OCI-LY1 (cell line): ENCODE results near the gene CACNG5.

Source experiments
- H2AFZ ChIP-seq: fragments of 200-600 bp; sonication (generic), shearing (Covaris generic); 2 replicates; pipeline ENCODE4 v1.6.0; 2014; ENCODE audit warnings: antibody characterized with exemption, mild to moderate bottlenecking, low read length
- H3F3A ChIP-seq: fragments of 200-600 bp; sonication (generic), shearing (Covaris generic); 2 replicates; pipeline ENCODE4 v1.6.0; 2014; ENCODE audit warnings: mild to moderate bottlenecking, antibody characterized with exemption, low read length, moderate library complexity; ENCODE audit not compliant: insufficient read depth
- H3K27ac ChIP-seq: fragments of 200-600 bp; sonication (generic); 2 replicates; pipeline ENCODE4 v1.5.1; 2014; ENCODE audit warnings: low read length, mixed run types, mild to moderate bottlenecking, low read depth; ENCODE audit not compliant: poor library complexity, severe bottlenecking
- H3K27me3 ChIP-seq: fragments of 200-600 bp; sonication (generic); 2 replicates; pipeline ENCODE4 v1.6.0; 2014; ENCODE audit warnings: antibody characterized with exemption, mild to moderate bottlenecking, low read length, moderate library complexity; ENCODE audit not compliant: insufficient read depth
- H3K36me3 ChIP-seq: fragments of 200-600 bp; sonication (generic); 2 replicates; pipeline ENCODE4 v1.6.1; 2014; ENCODE audit warnings: mild to moderate bottlenecking, antibody characterized with exemption, low read length, moderate library complexity, mixed read lengths; ENCODE audit not compliant: insufficient read depth
- H3K4me1 ChIP-seq: fragments of 200-600 bp; sonication (generic); 2 replicates; pipeline ENCODE4 v1.5.1; 2014; ENCODE audit warnings: mild to moderate bottlenecking, low read length, moderate library complexity; ENCODE audit not compliant: insufficient read depth, severe bottlenecking
- H3K4me2 ChIP-seq: fragments of 200-600 bp; sonication (generic), shearing (Covaris generic); 2 replicates; pipeline ENCODE4 v1.6.1; 2014; ENCODE audit warnings: low read length
- H3K4me3 ChIP-seq: fragments of 200-600 bp; sonication (generic); 2 replicates; pipeline ENCODE4 v1.5.1; 2014; ENCODE audit warnings: low read length, low read depth, mild to moderate bottlenecking, mixed read lengths; ENCODE audit not compliant: poor library complexity, severe bottlenecking
- H3K79me2 ChIP-seq: fragments of 200-600 bp; shearing (Covaris generic); 2 replicates; pipeline ENCODE4 v1.6.1; 2016; ENCODE audit warnings: mixed run types, low read length, mixed read lengths; ENCODE audit not compliant: insufficient read depth
- H3K9ac ChIP-seq: fragments of 200-600 bp; sonication (generic), shearing (Covaris generic); 2 replicates; pipeline ENCODE4 v1.6.1; 2014; ENCODE audit warnings: mild to moderate bottlenecking, low read length, mixed read lengths
- H3K9me2 ChIP-seq: fragments of 200-600 bp; sonication (generic), shearing (Covaris generic); 2 replicates; pipeline ENCODE4 v1.6.1; 2014; ENCODE audit warnings: low read depth, mild to moderate bottlenecking, low read length, mixed read lengths
- H3K9me3 ChIP-seq: fragments of 200-600 bp; shearing (Covaris generic); 2 replicates; pipeline ENCODE4 v1.6.1; 2014; ENCODE audit warnings: low read length, mixed read lengths
- H4K20me1 ChIP-seq: fragments of 200-600 bp; sonication (generic), shearing (Covaris generic); 2 replicates; pipeline ENCODE4 v1.6.0; 2016; ENCODE audit warnings: mild to moderate bottlenecking, low read length; ENCODE audit not compliant: insufficient read depth
- EZH2 ChIP-seq: fragments of 200-600 bp; sonication (generic), shearing (Covaris generic); IDR thresholded peaks from 2 replicates; pipeline ENCODE4 v1.8.0; 2017; ENCODE audit warnings: borderline replicate concordance, mixed run types, mild to moderate bottlenecking, antibody characterized with exemption, low read length, moderate library complexity, mixed read lengths
- TF ChIP-seq, protein P1 (sequence below): fragments of 200-600 bp; sonication (generic), shearing (Covaris generic); IDR thresholded peaks from 2 replicates; pipeline ENCODE4 v1.5.1; 2017; ENCODE audit warnings: mild to moderate bottlenecking, antibody characterized with exemption, low read length, moderate library complexity, mixed read lengths

Gene CACNG5

GRCh38 chr17:66811683-66812054 is 23.2 kb upstream of the CACNG5 start:
- H3K9me2 ChIP-seq: no peaks in the 10 kb centered on the region
- H3K27me3 ChIP-seq: no peaks in the 10 kb centered on the region
- no peak overlapping the region for H3K4me3 ChIP-seq
- H3K27ac ChIP-seq: no peak overlapping the region
- H3K9me3 ChIP-seq: no peaks in the 10 kb centered on the region
- H3F3A ChIP-seq: no peaks in the 10 kb centered on the region
- H2AFZ ChIP-seq: no peak overlapping the region
- H3K4me2 ChIP-seq: no peak overlapping the region
- H3K79me2 ChIP-seq: no peaks in the 10 kb centered on the region
- H3K4me1 ChIP-seq: peaks cover 38% of the 10 kb centered on the region
- H3K36me3 ChIP-seq: no peaks in the 10 kb centered on the region
- H3K9ac ChIP-seq: no peak overlapping the region
- TF ChIP-seq EZH2: no peak
- TF ChIP-seq, protein P1, sequence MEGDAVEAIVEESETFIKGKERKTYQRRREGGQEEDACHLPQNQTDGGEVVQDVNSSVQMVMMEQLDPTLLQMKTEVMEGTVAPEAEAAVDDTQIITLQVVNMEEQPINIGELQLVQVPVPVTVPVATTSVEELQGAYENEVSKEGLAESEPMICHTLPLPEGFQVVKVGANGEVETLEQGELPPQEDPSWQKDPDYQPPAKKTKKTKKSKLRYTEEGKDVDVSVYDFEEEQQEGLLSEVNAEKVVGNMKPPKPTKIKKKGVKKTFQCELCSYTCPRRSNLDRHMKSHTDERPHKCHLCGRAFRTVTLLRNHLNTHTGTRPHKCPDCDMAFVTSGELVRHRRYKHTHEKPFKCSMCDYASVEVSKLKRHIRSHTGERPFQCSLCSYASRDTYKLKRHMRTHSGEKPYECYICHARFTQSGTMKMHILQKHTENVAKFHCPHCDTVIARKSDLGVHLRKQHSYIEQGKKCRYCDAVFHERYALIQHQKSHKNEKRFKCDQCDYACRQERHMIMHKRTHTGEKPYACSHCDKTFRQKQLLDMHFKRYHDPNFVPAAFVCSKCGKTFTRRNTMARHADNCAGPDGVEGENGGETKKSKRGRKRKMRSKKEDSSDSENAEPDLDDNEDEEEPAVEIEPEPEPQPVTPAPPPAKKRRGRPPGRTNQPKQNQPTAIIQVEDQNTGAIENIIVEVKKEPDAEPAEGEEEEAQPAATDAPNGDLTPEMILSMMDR: no peak
- no peaks in the 10 kb centered on the region for H4K20me1 ChIP-seq

GRCh38 chr17:66812571-66812970 is 22.3 kb upstream of the CACNG5 start:
- TF ChIP-seq EZH2: no peak
- TF ChIP-seq, protein P1: no peak
- 0 out of 2 replicates have a peak, but pooled peaks cover 3% of the 10 kb centered on the region for H3K9me3 ChIP-seq

GRCh38 chr17:66813296-66813695 is 21.6 kb upstream of the CACNG5 start:
- no peaks in the 10 kb centered on the region for H3F3A ChIP-seq
- no peaks in the 10 kb centered on the region for H4K20me1 ChIP-seq
- TF ChIP-seq, protein P1: no peak
- no peak for TF ChIP-seq EZH2
- peaks cover 21% of the 10 kb centered on the region for H3K4me1 ChIP-seq
- no peak overlapping the region for H3K9ac ChIP-seq
- H3K9me3 ChIP-seq: 0 out of 2 replicates have a peak, but pooled peaks cover 6% of the 10 kb centered on the region
- no peaks in the 10 kb centered on the region for H3K9me2 ChIP-seq
- no peak overlapping the region for H3K4me2 ChIP-seq
- H2AFZ ChIP-seq: no peak overlapping the region
- H3K36me3 ChIP-seq: no peaks in the 10 kb centered on the region; the same call in 1 of the 2 replicates
- no peak overlapping the region for H3K4me3 ChIP-seq
- H3K27ac ChIP-seq: no peak overlapping the region
- H3K79me2 ChIP-seq: no peaks in the 10 kb centered on the region
- H3K27me3 ChIP-seq: peaks cover 2% of the 10 kb centered on the region; the same call in 1 of the 2 replicates

More at GRCh38 chr17:66812571-66812970, 22.3 kb upstream of the CACNG5 start:
- Histone ChIP-seq H3F3A (no peaks in the 10 kb centered on the region), H3K27ac (no peak overlapping the region), H3K9ac (no peak overlapping the region), H3K36me3 (no peaks in the 10 kb centered on the region), H2AFZ (no peak overlapping the region), H4K20me1 (no peaks in the 10 kb centered on the region), H3K9me2 (no peaks in the 10 kb centered on the region), H3K27me3 (no peaks in the 10 kb centered on the region), H3K4me3 (no peak overlapping the region), H3K4me1 (peaks cover 29% of the 10 kb centered on the region), H3K79me2 (no peaks in the 10 kb centered on the region), H3K4me2 (no peak overlapping the region)
